CD8-positive, alpha-beta memory T cell (primary cell): Measurements from ENCODE around the gene BCR. TPM values are rescaled to one million over a fixed set of nuclear protein-coding genes. Genes with fewer than 3 reads are reported as not detected.

Source experiments
- CTCF ChIA-PET: fragments of 350-600 bp; sonication (Branson Sonifier 250); formaldehyde crosslinking; loops from one replicate; lab custom pipeline; 2021; ENCODE audit warnings: antibody characterized with exemption; lab: Charles Lee
- POLR2A ChIA-PET: fragments of 350-600 bp; sonication (Branson Sonifier 250); formaldehyde crosslinking; loops from one replicate; lab custom pipeline; 2021; ENCODE audit warnings: antibody characterized with exemption; lab: Charles Lee
- DNase-seq, 5 donors: peaks; one replicate each; pipeline versions ENCODE4 v3.0.0 to v3.0.0-alpha.2; 2020 to 2022; ENCODE audit warnings: mixed read lengths in 1 of 5
- H3K27ac ChIP-seq: one replicate; pipeline ENCODE4 v1.7.0; 2013; ENCODE audit warnings: low read depth, mild to moderate bottlenecking, low read length, moderate library complexity
- H3K27me3 ChIP-seq: 2 replicates; pipeline ENCODE4 v1.7.0; 2013; ENCODE audit warnings: low read length, mild to moderate bottlenecking; ENCODE audit not compliant: insufficient read depth, poor library complexity, severe bottlenecking
- H3K36me3 ChIP-seq: 2 replicates; pipeline ENCODE4 v1.7.0; 2013; ENCODE audit warnings: mild to moderate bottlenecking, low read length, moderate library complexity; ENCODE audit not compliant: insufficient read depth
- H3K4me1 ChIP-seq: 2 replicates; pipeline ENCODE4 v1.7.0; 2013; ENCODE audit warnings: mild to moderate bottlenecking, low read length, moderate library complexity; ENCODE audit not compliant: insufficient read depth
- H3K4me3 ChIP-seq: 2 replicates; pipeline ENCODE4 v1.7.0; 2013; ENCODE audit warnings: mild to moderate bottlenecking, low read length
- H3K9me3 ChIP-seq: 2 replicates; pipeline ENCODE4 v1.7.0; 2013; ENCODE audit warnings: mild to moderate bottlenecking, low read length
- H3K27ac Mint-ChIP-seq, 8 donors: one replicate each; pipeline ENCODE4 v1.8.0; 2020 to 2021; ENCODE audit warnings: mixed read lengths in 8 of 8, mild to moderate bottlenecking in 6 of 8, inconsistent platforms in 3 of 8, moderate library complexity in 3 of 8
- H3K27me3 Mint-ChIP-seq, 2 donors: one replicate each; pipeline ENCODE4 v1.8.0; 2020 to 2021; ENCODE audit warnings: mixed read lengths in 2 of 2, mild to moderate bottlenecking in 1 of 2, moderate library complexity in 1 of 2
- H3K36me3 Mint-ChIP-seq, 3 donors: one replicate each; pipeline ENCODE4 v1.8.0; 2020 to 2021; ENCODE audit warnings: mixed read lengths in 3 of 3, inconsistent platforms in 1 of 3, mild to moderate bottlenecking in 1 of 3
- H3K4me1 Mint-ChIP-seq, 3 donors: one replicate each; pipeline ENCODE4 v1.8.0; 2020 to 2021; ENCODE audit warnings: mixed read lengths in 3 of 3, inconsistent platforms in 1 of 3, mild to moderate bottlenecking in 1 of 3
- H3K4me3 Mint-ChIP-seq, 7 donors: one replicate each; pipeline ENCODE4 v1.8.0; 2020 to 2021; ENCODE audit warnings: mixed read lengths in 7 of 7, mild to moderate bottlenecking in 6 of 7, moderate library complexity in 4 of 7, inconsistent platforms in 2 of 7
- H3K9me3 Mint-ChIP-seq, 5 donors: one replicate each; pipeline ENCODE4 v1.8.0; 2020 to 2022; ENCODE audit warnings: mixed read lengths in 5 of 5, mild to moderate bottlenecking in 3 of 5, moderate library complexity in 2 of 5, inconsistent platforms in 1 of 5
- polyA plus RNA-seq: library from polyadenylated mRNA; unstranded; fragments of 300-500 nt; fragmentation: Illumina TruSeq; gene quantifications from one replicate; pipeline ENCODE4 v1.2.3, GENCODE V29; 2021
- total RNA-seq, 2 experiments: library from RNA; stranded (reverse); gene quantifications; one replicate each; pipeline ENCODE4 v1.2.3, GENCODE V29; 2021

Gene BCR
- total and polyA plus RNA-seq, 3 experiments from 2014 or later = 18.4 to 34.7 (median 33.2) TPM

- Histone ChIP-seq H3K4me3 (peak overlapping the region; percentile 8), H3K27ac (peak overlapping the region; percentile 52), H3K36me3 (peaks cover 5% of the 10 kb centered on the region), H3K4me1 (peaks cover 60% of the 10 kb centered on the region), H3K9me3 (no peaks in the 10 kb centered on the region), H3K27me3 (no peaks in the 10 kb centered on the region)
- ChIA-PET CTCF (interaction anchor here (0.8 to 2.5 kb wide), 10 partner anchors 8 to 99 kb away, joined by 3 to 15 read pairs (median 4); partner anchors contain the start of gene BCR), POLR2A (interaction anchor here (0.7 to 1.0 kb wide), 3 partner anchors 16 to 105 kb away, joined by 3 to 4 read pairs (median 4); partner anchors contain the start of gene BCR)
- Mint-ChIP-seq H3K4me1 (peaks cover 69 to 94% (median 71%) of the 10 kb centered on the region in 3 donors), H3K27ac (peak overlapping the region; percentile 82 to 99 (median 94)), H3K4me3 (peak overlapping the region; percentile 12 to 82 (median 76)), H3K36me3 (peaks cover 0 to 5% (median 0%) of the 10 kb centered on the region in 3 donors), H3K27me3 (no peaks in the 10 kb centered on the region), H3K9me3 (no peaks in the 10 kb centered on the region)
- DNase-seq = peak; percentile 47 to 83 (median 74)
Observed at GRCh38 chr22:23243006-23243573, 62.8 kb downstream of the BCR start.

GRCh38 chr22:23243859-23244689 is 63.8 kb downstream of the BCR start:
- Mint-ChIP-seq H3K27me3 (no peaks in the 10 kb centered on the region), H3K4me3 (peak overlapping the region; percentile 12 to 79 (median 70)), H3K4me1 (peaks cover 68 to 92% (median 69%) of the 10 kb centered on the region in 3 donors), H3K27ac (peak overlapping the region; percentile 75 to 99 (median 94)), H3K9me3 (no peaks in the 10 kb centered on the region), H3K36me3 (peaks cover 0 to 5% (median 0%) of the 10 kb centered on the region in 3 donors)
- Histone ChIP-seq H3K27ac (no peak overlapping the region), H3K9me3 (no peaks in the 10 kb centered on the region), H3K27me3 (no peaks in the 10 kb centered on the region), H3K36me3 (no peaks in the 10 kb centered on the region), H3K4me3 (no peak overlapping the region), H3K4me1 (peaks cover 63% of the 10 kb centered on the region)
- ChIA-PET CTCF (interaction anchor here (0.9 to 2.5 kb wide), 6 partner anchors 9 to 100 kb away, joined by 3 to 15 read pairs (median 6); partner anchors contain the start of gene BCR), POLR2A (interaction anchor here (1.0 kb wide), 1 partner anchor 106 kb away, joined by 3 read pairs; no protein-coding TSS in a partner anchor)
- DNase-seq = no peak

DNA sequence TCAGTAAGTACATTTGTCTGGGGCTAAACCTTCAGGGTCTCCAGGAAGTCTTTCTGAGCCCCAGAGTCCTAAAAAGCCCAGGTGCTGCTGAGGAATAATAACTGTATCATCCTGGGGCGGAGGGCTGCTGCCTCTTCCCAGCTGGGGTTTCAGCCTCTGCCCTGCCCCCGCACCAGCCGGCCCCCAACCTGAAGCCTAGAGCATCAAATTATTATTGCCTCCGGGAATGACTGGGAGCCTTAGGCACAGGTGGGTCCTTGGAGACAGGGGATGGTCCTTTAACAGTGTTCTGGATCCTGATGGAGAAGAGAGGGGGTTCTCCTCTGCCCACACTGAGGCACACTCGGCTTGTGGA is 64.4 kb downstream of the BCR start:
- POLR2A ChIA-PET = no interaction called here
- CTCF ChIA-PET = no interaction called here
- H3K36me3 Mint-ChIP-seq = peaks cover 0 to 5% (median 0%) of the 10 kb centered on the region in 3 donors
- no peaks in the 10 kb centered on the region for H3K9me3 Mint-ChIP-seq
- no peaks in the 10 kb centered on the region for H3K27me3 ChIP-seq
- peak overlapping the region in 6 of 8 donors; percentile 69 to 97 (median 88) for H3K27ac Mint-ChIP-seq
- no peak overlapping the region for H3K4me3 ChIP-seq
- no peaks in the 10 kb centered on the region for H3K9me3 ChIP-seq
- H3K27me3 Mint-ChIP-seq = no peaks in the 10 kb centered on the region
- peaks cover 69 to 90% (median 74%) of the 10 kb centered on the region in 3 donors for H3K4me1 Mint-ChIP-seq
- H3K4me1 ChIP-seq = peaks cover 69% of the 10 kb centered on the region
- H3K36me3 ChIP-seq = no peaks in the 10 kb centered on the region
- H3K27ac ChIP-seq = no peak overlapping the region
- H3K4me3 Mint-ChIP-seq = peak overlapping the region in 3 of 7 donors; percentile 20 to 37 (median 34)
- no peak for DNase-seq

- Histone ChIP-seq H3K9me3 (no peaks in the 10 kb centered on the region), H3K27ac (no peak overlapping the region), H3K4me3 (no peak overlapping the region), H3K4me1 (peaks cover 74% of the 10 kb centered on the region), H3K27me3 (no peaks in the 10 kb centered on the region), H3K36me3 (no peaks in the 10 kb centered on the region)
- Mint-ChIP-seq H3K9me3 (no peaks in the 10 kb centered on the region), H3K4me1 (peaks cover 73 to 93% (median 76%) of the 10 kb centered on the region in 3 donors), H3K4me3 (peak overlapping the region in 2 of 7 donors; percentile 28 to 34), H3K27ac (peak overlapping the region in 6 of 8 donors; percentile 14 to 84 (median 67)), H3K27me3 (no peaks in the 10 kb centered on the region), H3K36me3 (peaks cover 0 to 5% (median 0%) of the 10 kb centered on the region in 3 donors)
- CTCF ChIA-PET = no interaction called here
- POLR2A ChIA-PET = no interaction called here
- no peak for DNase-seq
Observed at GRCh38 chr22:23245045-23245798, 64.9 kb downstream of the BCR start.

DNA sequence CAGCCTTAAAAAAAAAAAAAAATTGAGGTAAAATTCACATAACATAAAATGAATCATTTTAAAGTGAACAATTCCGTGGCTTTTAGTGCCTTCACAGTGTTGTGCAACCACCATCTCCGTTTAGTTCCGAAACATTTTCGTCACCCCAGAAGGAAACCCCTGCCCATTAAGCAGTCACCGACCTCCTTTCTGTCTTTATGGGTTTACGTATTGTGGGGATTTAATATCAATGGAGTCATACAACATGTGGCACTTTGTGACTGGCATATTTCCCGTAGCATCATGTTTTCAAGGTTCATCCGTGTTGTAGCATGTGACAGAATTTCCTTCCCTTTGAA is 65.5 kb downstream of the BCR start:
- Mint-ChIP-seq H3K9me3 (no peaks in the 10 kb centered on the region), H3K27ac (peak overlapping the region in 4 of 8 donors; percentile 32 to 84 (median 78)), H3K27me3 (no peaks in the 10 kb centered on the region), H3K4me3 (peak overlapping the region in 1 of 7 donors; percentile 22), H3K36me3 (peaks cover 0 to 5% (median 0%) of the 10 kb centered on the region in 3 donors), H3K4me1 (peaks cover 75 to 95% (median 77%) of the 10 kb centered on the region in 3 donors)
- H3K36me3 ChIP-seq = no peaks in the 10 kb centered on the region
- no peaks in the 10 kb centered on the region for H3K9me3 ChIP-seq
- DNase-seq = no peak
- peaks cover 78% of the 10 kb centered on the region for H3K4me1 ChIP-seq
- POLR2A ChIA-PET = no interaction called here
- CTCF ChIA-PET = no interaction called here
- H3K4me3 ChIP-seq = no peak overlapping the region
- no peak overlapping the region for H3K27ac ChIP-seq
- no peaks in the 10 kb centered on the region for H3K27me3 ChIP-seq

- Histone ChIP-seq H3K36me3 (no peaks in the 10 kb centered on the region), H3K27ac (peak overlapping the region; percentile 8), H3K9me3 (no peaks in the 10 kb centered on the region), H3K4me1 (peaks cover 78% of the 10 kb centered on the region), H3K27me3 (no peaks in the 10 kb centered on the region), H3K4me3 (no peak overlapping the region)
- H3K27me3 Mint-ChIP-seq = no peaks in the 10 kb centered on the region
- H3K27ac Mint-ChIP-seq = peak overlapping the region in 7 of 8 donors; percentile 35 to 93 (median 58)
- ChIA-PET POLR2A (no interaction called here), CTCF (no interaction called here)
- H3K4me1 Mint-ChIP-seq = peaks cover 63 to 88% (median 65%) of the 10 kb centered on the region in 3 donors
- H3K9me3 Mint-ChIP-seq = no peaks in the 10 kb centered on the region
- no peak for DNase-seq
- no peak overlapping the region for H3K4me3 Mint-ChIP-seq
- H3K36me3 Mint-ChIP-seq = peaks cover 0 to 5% (median 0%) of the 10 kb centered on the region in 3 donors
Observed at GRCh38 chr22:23246982-23247766, 66.9 kb downstream of the BCR start.

GRCh38 chr22:23248583-23248982 is 68.3 kb downstream of the BCR start:
- POLR2A ChIA-PET = interaction anchor here (0.6 kb wide), 1 partner anchor 42 kb away, joined by 3 read pairs; no protein-coding TSS in a partner anchor

More at GRCh38 chr22:23248583-23248982, 68.3 kb downstream of the BCR start:
- H3K27ac Mint-ChIP-seq = peak overlapping the region in 6 of 8 donors; percentile 38 to 85 (median 50)
- H3K4me1 ChIP-seq = peaks cover 64% of the 10 kb centered on the region
- H3K36me3 Mint-ChIP-seq = peaks cover 0 to 12% (median 0%) of the 10 kb centered on the region in 3 donors
- DNase-seq = no peak
- H3K9me3 ChIP-seq = no peaks in the 10 kb centered on the region
- H3K27me3 Mint-ChIP-seq = no peaks in the 10 kb centered on the region
- peak overlapping the region in 3 of 7 donors; percentile 25 to 54 (median 32) for H3K4me3 Mint-ChIP-seq
- no peaks in the 10 kb centered on the region for H3K36me3 ChIP-seq
- H3K4me3 ChIP-seq = no peak overlapping the region
- no peaks in the 10 kb centered on the region for H3K9me3 Mint-ChIP-seq
- no peaks in the 10 kb centered on the region for H3K27me3 ChIP-seq
- peak overlapping the region; percentile 13 for H3K27ac ChIP-seq
- CTCF ChIA-PET = no interaction called here
- H3K4me1 Mint-ChIP-seq = peaks cover 48 to 74% (median 52%) of the 10 kb centered on the region in 3 donors
